CD14-positive monocyte (primary cell): Measurements from ENCODE around the gene EID1. TPM values are rescaled to one million over a fixed set of nuclear protein-coding genes. Genes with fewer than 3 reads are reported as not detected.

Source experiments
- DNase-seq, 3 donors: peaks; one replicate each; pipeline ENCODE4 v3.0.0-alpha.2; 2011 to 2022
- H2AFZ ChIP-seq: 2 replicates; pipeline ENCODE4 v1.6.0; 2012; ENCODE audit warnings: mild to moderate bottlenecking, low read depth, low read length, inconsistent platforms; ENCODE audit not compliant: insufficient read depth, poor library complexity, severe bottlenecking
- H3K27ac ChIP-seq, 2 donors: 1 replicate in 1 of 2; 2 replicates in 1 of 2; pipeline ENCODE4 v1.5.1; 2012 to 2013; ENCODE audit warnings: low read length in 2 of 2, control low read depth in 1 of 2, inconsistent platforms in 1 of 2, low read depth in 1 of 2, mild to moderate bottlenecking in 1 of 2
- H3K27me3 ChIP-seq, 2 donors: one replicate each; pipeline versions ENCODE4 v1.6.0 to v1.6.1; 2011 to 2013; ENCODE audit warnings: low read length in 2 of 2; ENCODE audit not compliant: control insufficient read depth in 2 of 2, insufficient read depth in 2 of 2
- H3K36me3 ChIP-seq, 2 donors: replicated peaks in 1 of 2; 1 replicate in 1 of 2; 2 replicates in 1 of 2; pipeline versions ENCODE4 v1.5.1 to v1.6.1; 2012 to 2013; ENCODE audit warnings: low read length in 2 of 2, control low read depth in 1 of 2, inconsistent platforms in 1 of 2, mild to moderate bottlenecking in 1 of 2; ENCODE audit not compliant: insufficient read depth in 2 of 2, control insufficient read depth in 1 of 2
- H3K4me1 ChIP-seq, 2 donors: 1 replicate in 1 of 2; 2 replicates in 1 of 2; pipeline versions ENCODE4 v1.5.1 to v1.6.1; 2012 to 2013; ENCODE audit warnings: low read length in 2 of 2, control low read depth in 1 of 2, inconsistent platforms in 1 of 2, mild to moderate bottlenecking in 1 of 2, moderate library complexity in 1 of 2; ENCODE audit not compliant: insufficient read depth in 2 of 2, control insufficient read depth in 1 of 2
- H3K4me2 ChIP-seq: replicated peaks from 2 replicates; pipeline ENCODE3; 2012; ENCODE audit warnings: low read length, moderate library complexity, mild to moderate bottlenecking; ENCODE audit not compliant: poor library complexity, severe bottlenecking; ENCODE audit errors: extremely low read depth
- H3K4me3 ChIP-seq, 3 experiments: fragments of 200-600 bp in 1 of 3; sonication (generic) in 1 of 3; replicated peaks in 1 of 3; 1 replicate in 2 of 3; 2 replicates in 1 of 3; pipeline ENCODE4 v1.5.1; 2011 to 2013; ENCODE audit warnings: low read length in 3 of 3, mild to moderate bottlenecking in 3 of 3, control low read depth in 2 of 3, low read depth in 2 of 3, inconsistent platforms in 1 of 3, moderate library complexity in 1 of 3
- H3K79me2 ChIP-seq: 2 replicates; pipeline ENCODE4 v1.6.0; 2012; ENCODE audit warnings: mild to moderate bottlenecking, control low read depth, inconsistent platforms, low read length, moderate library complexity; ENCODE audit not compliant: insufficient read depth
- H3K9ac ChIP-seq: 2 replicates; pipeline ENCODE4 v1.6.0; 2017; ENCODE audit warnings: low read length, mild to moderate bottlenecking; ENCODE audit not compliant: insufficient read depth, poor library complexity, severe bottlenecking
- H3K9me3 ChIP-seq, 2 donors: replicated peaks in 1 of 2; 1 replicate in 1 of 2; 2 replicates in 1 of 2; pipeline versions ENCODE4 v1.5.1 to v1.6.1; 2012 to 2013; ENCODE audit warnings: low read length in 2 of 2, control low read depth in 1 of 2; ENCODE audit not compliant: control insufficient read depth in 1 of 2, insufficient read depth in 1 of 2
- H4K20me1 ChIP-seq: 2 replicates; pipeline ENCODE4 v1.6.0; 2012; ENCODE audit warnings: mild to moderate bottlenecking, low read length, control low read depth, moderate library complexity; ENCODE audit not compliant: insufficient read depth
- H3K27ac Mint-ChIP-seq, 7 donors: one replicate each; pipeline ENCODE4 v1.8.0; 2020; ENCODE audit warnings: mild to moderate bottlenecking in 7 of 7, mixed read lengths in 7 of 7, moderate library complexity in 6 of 7, inconsistent platforms in 2 of 7
- H3K27me3 Mint-ChIP-seq, 3 donors: one replicate each; pipeline ENCODE4 v1.8.0; 2021 to 2022; ENCODE audit warnings: low read depth in 3 of 3, mild to moderate bottlenecking in 3 of 3, mixed read lengths in 3 of 3, moderate library complexity in 3 of 3, inconsistent platforms in 1 of 3
- H3K36me3 Mint-ChIP-seq, 2 donors: one replicate each; pipeline ENCODE4 v1.8.0; 2020; ENCODE audit warnings: mixed read lengths in 2 of 2, inconsistent platforms in 1 of 2, mild to moderate bottlenecking in 1 of 2
- H3K4me1 Mint-ChIP-seq: one replicate; pipeline ENCODE4 v1.8.0; 2020; ENCODE audit warnings: mild to moderate bottlenecking, mixed read lengths
- H3K4me3 Mint-ChIP-seq, 2 donors: one replicate each; pipeline ENCODE4 v1.8.0; 2020; ENCODE audit warnings: mild to moderate bottlenecking in 2 of 2, mixed read lengths in 2 of 2, moderate library complexity in 1 of 2
- H3K9me3 Mint-ChIP-seq, 7 donors: one replicate each; pipeline ENCODE4 v1.8.0; 2020 to 2022; ENCODE audit warnings: mixed read lengths in 7 of 7, mild to moderate bottlenecking in 6 of 7, moderate library complexity in 6 of 7, inconsistent platforms in 2 of 7
- WGBS: methylation state at CpG from one replicate; pipeline ENCODE4 v1.1.5; 2013; ENCODE audit warnings: missing lambda C conversion rate; ENCODE audit not compliant: insufficient coverage; 5-methylcytosine and 5-hydroxymethylcytosine counted together
- intact Hi-C, 2 donors: fragments of 100-400 bp; cut with micrococcal nuclease; formaldehyde crosslinking; loops; one replicate each; pipeline versions ENCODE4 v1.15.0 to v1.15.1; 2023
- polyA plus RNA-seq, 3 donors: library from polyadenylated mRNA; depleted of rRNA in 1 of 3; unstranded in 2 of 3; stranded (reverse) in 1 of 3; fragments of 300-500 nt in 2 of 3; fragments of >200 nt in 1 of 3; fragmentation: Illumina TruSeq in 2 of 3; gene quantifications; 1 replicate in 2 of 3; 2 replicates in 1 of 3; pipeline ENCODE4 v1.2.3, GENCODE V29; 2012 to 2021
- TF ChIP-seq, protein P1 (sequence below): fragments of 200-600 bp; IDR thresholded peaks from one replicate; pipeline ENCODE4 v1.8.0; 2022; ENCODE audit warnings: antibody characterized with exemption, mild to moderate bottlenecking

Gene EID1
- polyA plus RNA-seq, 3 donors = 41.2 to 182 (median 181) TPM

DNA sequence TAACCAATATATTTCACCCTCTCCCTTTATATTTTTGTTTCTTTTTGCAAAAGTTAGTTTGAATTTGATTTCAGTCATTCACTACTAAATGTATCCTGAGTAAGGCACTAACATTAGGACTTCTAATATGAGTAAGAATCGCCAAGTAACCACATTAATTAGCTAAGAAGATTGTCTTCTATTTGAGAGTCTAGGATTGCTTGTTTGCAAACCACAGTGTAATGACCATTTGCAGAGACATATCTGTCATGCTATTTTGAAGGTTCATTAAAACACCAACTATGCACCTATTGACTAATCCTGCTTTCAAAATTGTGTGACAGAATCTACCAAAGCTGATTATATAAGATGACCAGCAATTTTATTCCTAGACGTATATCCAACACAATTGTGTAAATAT is 5.3 kb upstream of the EID1 start:
- H3K36me3 Mint-ChIP-seq = no peaks in the 10 kb centered on the region
- peaks cover 0 to 3% (median 2%) of the 10 kb centered on the region in 3 donors for H3K27me3 Mint-ChIP-seq
- intact Hi-C loops = no loop called here
- H3K4me3 Mint-ChIP-seq = no peak overlapping the region
- TF ChIP-seq, protein P1, sequence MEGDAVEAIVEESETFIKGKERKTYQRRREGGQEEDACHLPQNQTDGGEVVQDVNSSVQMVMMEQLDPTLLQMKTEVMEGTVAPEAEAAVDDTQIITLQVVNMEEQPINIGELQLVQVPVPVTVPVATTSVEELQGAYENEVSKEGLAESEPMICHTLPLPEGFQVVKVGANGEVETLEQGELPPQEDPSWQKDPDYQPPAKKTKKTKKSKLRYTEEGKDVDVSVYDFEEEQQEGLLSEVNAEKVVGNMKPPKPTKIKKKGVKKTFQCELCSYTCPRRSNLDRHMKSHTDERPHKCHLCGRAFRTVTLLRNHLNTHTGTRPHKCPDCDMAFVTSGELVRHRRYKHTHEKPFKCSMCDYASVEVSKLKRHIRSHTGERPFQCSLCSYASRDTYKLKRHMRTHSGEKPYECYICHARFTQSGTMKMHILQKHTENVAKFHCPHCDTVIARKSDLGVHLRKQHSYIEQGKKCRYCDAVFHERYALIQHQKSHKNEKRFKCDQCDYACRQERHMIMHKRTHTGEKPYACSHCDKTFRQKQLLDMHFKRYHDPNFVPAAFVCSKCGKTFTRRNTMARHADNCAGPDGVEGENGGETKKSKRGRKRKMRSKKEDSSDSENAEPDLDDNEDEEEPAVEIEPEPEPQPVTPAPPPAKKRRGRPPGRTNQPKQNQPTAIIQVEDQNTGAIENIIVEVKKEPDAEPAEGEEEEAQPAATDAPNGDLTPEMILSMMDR = no peak
- WGBS = no CpG with 5 or more reads among the region's 2 CpGs
- no peaks in the 10 kb centered on the region for H3K27me3 ChIP-seq
- no peaks in the 10 kb centered on the region for H4K20me1 ChIP-seq
- H2AFZ ChIP-seq = no peak overlapping the region
- no peak overlapping the region for H3K4me2 ChIP-seq
- H3K9ac ChIP-seq = no peak overlapping the region
- no peak overlapping the region for H3K27ac Mint-ChIP-seq
- no peak overlapping the region for H3K4me3 ChIP-seq
- H3K36me3 ChIP-seq = no peaks in the 10 kb centered on the region
- H3K9me3 Mint-ChIP-seq = no peaks in the 10 kb centered on the region
- no peaks in the 10 kb centered on the region for H3K9me3 ChIP-seq
- no peak overlapping the region for H3K27ac ChIP-seq
- peaks cover 3 to 4% of the 10 kb centered on the region in 2 donors for H3K4me1 ChIP-seq
- H3K4me1 Mint-ChIP-seq = peaks cover 4% of the 10 kb centered on the region
- H3K79me2 ChIP-seq = no peaks in the 10 kb centered on the region
- DNase-seq = no peak

- H3K4me1 Mint-ChIP-seq = peaks cover 20% of the 10 kb centered on the region
- peaks cover 0 to 2% (median 0%) of the 10 kb centered on the region in 7 donors for H3K9me3 Mint-ChIP-seq
- Histone ChIP-seq H4K20me1 (no peaks in the 10 kb centered on the region), H3K27me3 (no peaks in the 10 kb centered on the region), H3K4me3 (no peak overlapping the region), H3K27ac (no peak overlapping the region), H3K9me3 (no peaks in the 10 kb centered on the region), H3K4me2 (no peak overlapping the region), H3K4me1 (peaks cover 11 to 19% of the 10 kb centered on the region in 2 donors), H2AFZ (peak overlapping the region; percentile 21), H3K36me3 (no peaks in the 10 kb centered on the region), H3K79me2 (peaks cover 14% of the 10 kb centered on the region), H3K9ac (no peak overlapping the region)
- no peak overlapping the region for H3K27ac Mint-ChIP-seq
- intact Hi-C loops = loop anchor here in 1 of 2 donors (5.0 kb wide), 1 partner anchor 63 kb away; the partner anchor contains the start of gene CEP152
- TF ChIP-seq, protein P1 = no peak
- H3K36me3 Mint-ChIP-seq = no peaks in the 10 kb centered on the region
- H3K27me3 Mint-ChIP-seq = peaks cover 0 to 3% (median 2%) of the 10 kb centered on the region in 3 donors
- no peak for DNase-seq
- no peak overlapping the region for H3K4me3 Mint-ChIP-seq
- 89% methylated on average over 1 of the region's 2 CpGs for WGBS
These were observed 2.5 kb upstream of the EID1 start for GRCh38 chr15:48875241-48875960.
